MCF 10A (cell line): ENCODE results near the gene BCL3. TPM values are rescaled to one million over a fixed set of nuclear protein-coding genes. Genes with fewer than 3 reads are reported as not detected.

ENCODE experiments used
- BruUV-seq: library from RNA; stranded (reverse); fragments of 400-500 nt; replicated peaks from 2 replicates; lab custom pipeline; 2021; lab: Mats Ljungman, UMichigan
- CTCF ChIA-PET: fragments of 300-600 bp; sonication (Branson Sonifier 250); formaldehyde crosslinking; extraction: SDS; loops from one replicate; lab custom pipeline; 2021; ENCODE audit warnings: antibody characterized with exemption, inconsistent platforms; lab: Yijun Ruan, JAX
- POLR2A ChIA-PET: fragments of 300-600, 350-650 bp; sonication (Branson Sonifier 250); formaldehyde crosslinking; extraction: SDS; loops from one replicate; lab custom pipeline; 2020; ENCODE audit warnings: antibody characterized with exemption, inconsistent platforms; lab: Yijun Ruan, JAX
- DNase-seq: peaks from one replicate; pipeline ENCODE4 v3.0.0-alpha.2; 2018; ENCODE audit not compliant: unreplicated experiment
- H3K27ac Mint-ChIP-seq: one replicate; pipeline ENCODE4 v1.8.0; 2022; ENCODE audit warnings: mild to moderate bottlenecking, low read depth, mixed read lengths; ENCODE audit not compliant: unreplicated experiment
- H3K27me3 Mint-ChIP-seq: one replicate; pipeline ENCODE4 v1.8.0; 2022; ENCODE audit warnings: mixed read lengths; ENCODE audit not compliant: insufficient read depth, unreplicated experiment
- H3K36me3 Mint-ChIP-seq: one replicate; pipeline ENCODE4 v1.8.0; 2022; ENCODE audit warnings: mild to moderate bottlenecking, moderate library complexity, mixed read lengths; ENCODE audit not compliant: insufficient read depth, unreplicated experiment
- H3K4me1 Mint-ChIP-seq: one replicate; pipeline ENCODE4 v1.8.0; 2022; ENCODE audit warnings: mixed read lengths; ENCODE audit not compliant: insufficient read depth, unreplicated experiment
- H3K4me3 Mint-ChIP-seq: one replicate; pipeline ENCODE4 v1.8.0; 2022; ENCODE audit warnings: mild to moderate bottlenecking, moderate library complexity, mixed read lengths; ENCODE audit not compliant: unreplicated experiment
- H3K9me3 Mint-ChIP-seq: one replicate; pipeline ENCODE4 v1.8.0; 2022; ENCODE audit warnings: mixed read lengths; ENCODE audit not compliant: unreplicated experiment
- CTCF ChIP-seq: fragments of 200-600 bp; IDR thresholded peaks from one replicate; pipeline ENCODE4 v1.8.0; 2022; ENCODE audit warnings: antibody characterized with exemption, mild to moderate bottlenecking; ENCODE audit not compliant: unreplicated experiment
- intact Hi-C: fragments of 100-400 bp; cut with micrococcal nuclease; formaldehyde crosslinking; loops from 2 replicates; pipeline ENCODE4 v1.14.1; 2022
- total RNA-seq: library from RNA; stranded (reverse); gene quantifications from 2 replicates; pipeline ENCODE4 v1.2.3, GENCODE V29; 2022

Gene BCL3
- total RNA-seq, 1 experiment from 2014 or later: 24.4 TPM

GRCh38 chr19:44799627-44800346, 51.3 kb downstream of the BCL3 start:
- no peak for DNase-seq
- intact Hi-C loops: loop anchor here (2.0 kb wide), 1 partner anchor 45 kb away; no protein-coding TSS in a partner anchor
- POLR2A ChIA-PET: interaction anchor here (0.6 to 1.2 kb wide), 2 partner anchors 10 to 45 kb away, joined by 3 to 5 read pairs; no protein-coding TSS in a partner anchor
- Mint-ChIP-seq H3K4me3 (no peak overlapping the region), H3K9me3 (no peaks in the 10 kb centered on the region), H3K36me3 (peaks cover 22% of the 10 kb centered on the region), H3K27ac (no peak overlapping the region), H3K27me3 (no peaks in the 10 kb centered on the region), H3K4me1 (no peaks in the 10 kb centered on the region)
- CTCF ChIA-PET: interaction anchor here (0.5 to 2.4 kb wide), 3 partner anchors 76 to 459 kb away, joined by 3 to 8 read pairs (median 3); no protein-coding TSS in a partner anchor
- BruUV-seq: no TSS peak
- TF ChIP-seq CTCF: no peak

GRCh38 chr19:44800461-44800860, 52.0 kb downstream of the BCL3 start:
- ChIA-PET CTCF (no interaction called here), POLR2A (no interaction called here)
- Mint-ChIP-seq H3K36me3 (peaks cover 19% of the 10 kb centered on the region), H3K27me3 (no peaks in the 10 kb centered on the region), H3K27ac (no peak overlapping the region), H3K4me1 (no peaks in the 10 kb centered on the region), H3K9me3 (no peaks in the 10 kb centered on the region), H3K4me3 (no peak overlapping the region)
- BruUV-seq: no TSS peak
- DNase-seq: peak; percentile 84
- intact Hi-C loops: loop anchor here (2.0 kb wide), 1 partner anchor 44 kb away; no protein-coding TSS in a partner anchor
- TF ChIP-seq CTCF: peak; percentile 95

GRCh38 chr19:44803442-44804428, 55.2 kb downstream of the BCL3 start:
- intact Hi-C loops: no loop called here
- TF ChIP-seq CTCF: no peak
- Mint-ChIP-seq H3K27me3 (no peaks in the 10 kb centered on the region), H3K4me3 (no peak overlapping the region), H3K9me3 (no peaks in the 10 kb centered on the region), H3K36me3 (peaks cover 10% of the 10 kb centered on the region), H3K4me1 (peaks cover 14% of the 10 kb centered on the region), H3K27ac (no peak overlapping the region)
- no peak for DNase-seq
- POLR2A ChIA-PET: no interaction called here
- CTCF ChIA-PET: interaction anchor here (0.5 to 1.7 kb wide), 8 partner anchors 19 to 233 kb away, joined by 3 to 10 read pairs (median 4); partner anchors contain the start of gene NECTIN2
- no TSS peak for BruUV-seq
